Transverse colon (tissue), 4 donors: ENCODE data around the gene CAPN6. TPM values are rescaled to one million over a fixed set of nuclear protein-coding genes. Genes with fewer than 3 reads are reported as not detected.
A peak's percentile ranks its signal among the peaks of the same experiment; 100 is the strongest.

Experiments used
- DNase-seq: peaks from one replicate; pipeline ENCODE4 v3.0.0-alpha.2; 2019
- H3K27ac ChIP-seq, 4 donors: fragments of 200-600 bp; sonication (generic); 2 replicates each; pipeline ENCODE4 v1.5.1; 2016 to 2018; ENCODE audit warnings: inconsistent platforms in 4 of 4
- H3K27me3 ChIP-seq: fragments of 200-600 bp; sonication (generic); 2 replicates; pipeline ENCODE4 v1.5.1; 2017; ENCODE audit warnings: inconsistent platforms
- H3K36me3 ChIP-seq, 4 donors: fragments of 200-600 bp; sonication (generic); 2 replicates each; pipeline ENCODE4 v1.5.1; 2017 to 2019; ENCODE audit warnings: inconsistent platforms in 4 of 4
- H3K4me1 ChIP-seq, 4 donors: fragments of 200-600 bp; sonication (generic); 2 replicates each; pipeline ENCODE4 v1.5.1; 2017 to 2020; ENCODE audit warnings: inconsistent platforms in 4 of 4
- H3K4me3 ChIP-seq, 4 donors: fragments of 200-600 bp; sonication (generic); 1 replicate in 1 of 4; 2 replicates in 3 of 4; pipeline versions ENCODE4 v1.5.1 to v1.6.1; 2017 to 2019; ENCODE audit warnings: inconsistent platforms in 4 of 4
- H3K9me3 ChIP-seq, 2 donors: fragments of 200-600 bp; sonication (generic); 2 replicates each; pipeline ENCODE4 v1.5.1; 2017 to 2019; ENCODE audit warnings: inconsistent platforms in 2 of 2
- EP300 ChIP-seq: sonication (generic); formaldehyde crosslinking; IDR thresholded peaks from one replicate; pipeline ENCODE4 v1.6.1; 2017; ENCODE audit warnings: antibody characterized with exemption, low read depth
- POLR2A ChIP-seq: fragments of 450-650 bp; IDR thresholded peaks from one replicate; pipeline ENCODE4 v1.6.1; 2016; ENCODE audit warnings: antibody characterized with exemption, mild to moderate bottlenecking, moderate library complexity
- POLR2AphosphoS5 ChIP-seq, 3 donors: sonication (generic); formaldehyde crosslinking; IDR thresholded peaks; one replicate each; pipeline ENCODE4 v1.6.1; 2016; ENCODE audit warnings: antibody characterized with exemption in 3 of 3
- WGBS, 2 donors: methylation state at CpG; one replicate each; pipeline ENCODE4 v1.1.5; 2018; ENCODE audit warnings: low coverage in 1 of 2; 5-methylcytosine and 5-hydroxymethylcytosine counted together
- in situ Hi-C, 4 donors: fragments of 200-750 bp; cut with MboI; loops; one replicate each; pipeline versions ENCODE4 v1.15.0 to v1.15.1; 2017; ENCODE audit warnings: low sequenced_read_pairs in 3 of 4, low pct_ligation_motif_present in 1 of 4, low pct_unique_long_range_greater_than_20kb in 1 of 4
- intact Hi-C: fragments of 100-400 bp; cut with DNase I; formaldehyde crosslinking; loops from one replicate; pipeline ENCODE4 v1.15.1; 2023; ENCODE audit warnings: low total_unique reads
- total RNA-seq, 4 donors: library from RNA; depleted of rRNA; stranded (reverse); fragments of >200 nt; gene quantifications; one replicate each; pipeline ENCODE4 v1.1.0, GENCODE V29; 2016
- TF ChIP-seq, protein P1 (sequence below), 5 experiments: fragments of 200-600 bp in 3 of 5; fragments of 450-650 bp in 2 of 5; sonication (generic) in 3 of 5; IDR thresholded peaks; 1 replicate in 2 of 5; 2 replicates in 3 of 5; pipeline ENCODE4 v1.5.1; 2016 to 2017; ENCODE audit warnings: antibody characterized with exemption in 5 of 5, inconsistent platforms in 3 of 5, mild to moderate bottlenecking in 2 of 5, moderate library complexity in 1 of 5

Gene CAPN6, protein sequence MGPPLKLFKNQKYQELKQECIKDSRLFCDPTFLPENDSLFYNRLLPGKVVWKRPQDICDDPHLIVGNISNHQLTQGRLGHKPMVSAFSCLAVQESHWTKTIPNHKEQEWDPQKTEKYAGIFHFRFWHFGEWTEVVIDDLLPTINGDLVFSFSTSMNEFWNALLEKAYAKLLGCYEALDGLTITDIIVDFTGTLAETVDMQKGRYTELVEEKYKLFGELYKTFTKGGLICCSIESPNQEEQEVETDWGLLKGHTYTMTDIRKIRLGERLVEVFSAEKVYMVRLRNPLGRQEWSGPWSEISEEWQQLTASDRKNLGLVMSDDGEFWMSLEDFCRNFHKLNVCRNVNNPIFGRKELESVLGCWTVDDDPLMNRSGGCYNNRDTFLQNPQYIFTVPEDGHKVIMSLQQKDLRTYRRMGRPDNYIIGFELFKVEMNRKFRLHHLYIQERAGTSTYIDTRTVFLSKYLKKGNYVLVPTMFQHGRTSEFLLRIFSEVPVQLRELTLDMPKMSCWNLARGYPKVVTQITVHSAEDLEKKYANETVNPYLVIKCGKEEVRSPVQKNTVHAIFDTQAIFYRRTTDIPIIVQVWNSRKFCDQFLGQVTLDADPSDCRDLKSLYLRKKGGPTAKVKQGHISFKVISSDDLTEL
- total RNA-seq: 1 to 10 TPM; 1.1 to 6.7 (median 1.6) TPM

GRCh38 chrX:111270339-111270738 lies at the start of gene CAPN6:
TSS of gene CAPN6 (minus strand) at chrX:111270483. CDS start at chrX:111263936, 6,547 bp downstream.
- DNase-seq: peak; percentile 11
- Histone ChIP-seq H3K4me1 (no peaks in the 10 kb centered on the region), H3K4me3 (no peak within 1 kb of the TSS), H3K36me3 (no peaks in the 10 kb centered on the region), H3K27ac (no peak within 1 kb of the TSS), H3K9me3 (no peaks in the 10 kb centered on the region), H3K27me3 (no peaks in the 10 kb centered on the region)
- TF ChIP-seq EP300 (no peak), POLR2AphosphoS5 (IDR thresholded peaks at IDR 0.05) (no peak), POLR2A (no peak)
- TF ChIP-seq, protein P1, sequence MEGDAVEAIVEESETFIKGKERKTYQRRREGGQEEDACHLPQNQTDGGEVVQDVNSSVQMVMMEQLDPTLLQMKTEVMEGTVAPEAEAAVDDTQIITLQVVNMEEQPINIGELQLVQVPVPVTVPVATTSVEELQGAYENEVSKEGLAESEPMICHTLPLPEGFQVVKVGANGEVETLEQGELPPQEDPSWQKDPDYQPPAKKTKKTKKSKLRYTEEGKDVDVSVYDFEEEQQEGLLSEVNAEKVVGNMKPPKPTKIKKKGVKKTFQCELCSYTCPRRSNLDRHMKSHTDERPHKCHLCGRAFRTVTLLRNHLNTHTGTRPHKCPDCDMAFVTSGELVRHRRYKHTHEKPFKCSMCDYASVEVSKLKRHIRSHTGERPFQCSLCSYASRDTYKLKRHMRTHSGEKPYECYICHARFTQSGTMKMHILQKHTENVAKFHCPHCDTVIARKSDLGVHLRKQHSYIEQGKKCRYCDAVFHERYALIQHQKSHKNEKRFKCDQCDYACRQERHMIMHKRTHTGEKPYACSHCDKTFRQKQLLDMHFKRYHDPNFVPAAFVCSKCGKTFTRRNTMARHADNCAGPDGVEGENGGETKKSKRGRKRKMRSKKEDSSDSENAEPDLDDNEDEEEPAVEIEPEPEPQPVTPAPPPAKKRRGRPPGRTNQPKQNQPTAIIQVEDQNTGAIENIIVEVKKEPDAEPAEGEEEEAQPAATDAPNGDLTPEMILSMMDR (IDR thresholded peaks at IDR 0.05): no peak
- intact Hi-C loops (no loop called here), in situ Hi-C loops (no loop called here)
- 25% methylated on average over 8 of the region's 8 CpGs; no CpG with 5 or more reads in 1 of the 2 donors for WGBS, 2 donors

DNA sequence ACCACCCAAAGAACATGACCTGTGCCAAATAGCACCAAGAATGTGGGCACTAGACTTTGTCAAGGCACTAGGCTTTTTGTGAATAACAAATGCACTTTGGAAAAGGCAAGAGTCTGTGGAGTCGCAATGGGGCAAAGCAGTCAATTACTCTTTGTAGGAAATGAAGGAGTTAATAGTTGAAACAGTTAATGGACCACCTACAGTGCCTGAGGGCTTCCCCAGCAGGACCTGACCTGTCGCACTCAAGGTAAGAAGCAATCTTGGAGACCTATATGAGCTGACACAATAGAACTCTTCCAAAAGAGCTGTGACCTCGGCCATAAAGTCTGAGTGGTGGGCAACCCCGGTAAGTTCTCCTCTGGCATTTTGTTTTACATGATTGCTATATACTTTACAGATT lies 49.2 kb upstream of the CAPN6 start:
- no peak overlapping the region for H3K4me3 ChIP-seq
- TF ChIP-seq POLR2A (no peak), EP300 (no peak), POLR2AphosphoS5 (IDR thresholded peaks at IDR 0.05) (no peak)
- TF ChIP-seq, protein P1 (IDR thresholded peaks at IDR 0.05): no peak
- DNase-seq: no peak
- H3K27ac ChIP-seq: no peak overlapping the region
- 64 to 100% methylated on average over 1 to 4 of the region's 4 CpGs for WGBS, 2 donors
- no peaks in the 10 kb centered on the region for H3K27me3 ChIP-seq
- no peaks in the 10 kb centered on the region for H3K36me3 ChIP-seq
- no peaks in the 10 kb centered on the region for H3K9me3 ChIP-seq
- in situ Hi-C loops: no loop called here
- no peaks in the 10 kb centered on the region for H3K4me1 ChIP-seq
- intact Hi-C loops: no loop called here

GRCh38 chrX:111318901-111319300 lies 48.6 kb upstream of the CAPN6 start:
- no peaks in the 10 kb centered on the region for H3K9me3 ChIP-seq
- intact Hi-C loops: no loop called here
- no peaks in the 10 kb centered on the region for H3K27me3 ChIP-seq
- no peak for DNase-seq
- H3K4me3 ChIP-seq: no peak overlapping the region
- H3K36me3 ChIP-seq: no peaks in the 10 kb centered on the region
- H3K4me1 ChIP-seq: no peaks in the 10 kb centered on the region
- no peak overlapping the region for H3K27ac ChIP-seq
- TF ChIP-seq POLR2AphosphoS5 (IDR thresholded peaks at IDR 0.05): no peak
- in situ Hi-C loops: no loop called here

DNA sequence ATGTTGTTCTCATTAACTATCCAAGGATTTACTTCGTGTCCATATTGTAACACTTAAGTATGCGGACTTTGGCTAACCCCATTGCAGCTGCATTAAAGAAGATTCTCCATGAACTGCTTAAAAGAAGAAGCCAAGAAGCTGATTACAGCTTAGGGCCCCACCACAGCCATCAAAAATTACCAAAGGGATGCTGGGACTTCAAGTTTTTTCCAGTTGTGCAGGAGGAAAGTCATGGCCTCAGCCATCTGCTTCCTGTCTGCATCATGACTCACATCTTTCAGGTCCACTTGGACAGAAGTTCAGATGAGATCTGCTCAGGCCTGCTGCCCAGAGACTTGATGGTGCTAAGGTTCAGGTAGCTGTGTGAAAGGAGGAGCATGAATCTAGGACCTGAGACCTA lies 38.8 kb upstream of the CAPN6 start:
- H3K36me3 ChIP-seq: no peaks in the 10 kb centered on the region
- in situ Hi-C loops: no loop called here
- WGBS, 2 donors: 78% methylated on average over 2 of the region's 2 CpGs

More for the DNA sequence above, 38.8 kb upstream of the CAPN6 start:
- DNase-seq: no peak
- H3K4me1 ChIP-seq: no peaks in the 10 kb centered on the region
- H3K27me3 ChIP-seq: no peaks in the 10 kb centered on the region
- intact Hi-C loops: no loop called here
- no peak overlapping the region for H3K4me3 ChIP-seq
- no peak for TF ChIP-seq POLR2AphosphoS5 (IDR thresholded peaks at IDR 0.05)
- TF ChIP-seq POLR2A: no peak
- no peak for TF ChIP-seq EP300
- TF ChIP-seq, protein P1 (IDR thresholded peaks at IDR 0.05): no peak
- H3K27ac ChIP-seq: no peak overlapping the region
- no peaks in the 10 kb centered on the region for H3K9me3 ChIP-seq
